Stimulated activated CD8-positive, alpha-beta memory T cell treated with anti-CD3 and anti-CD28 coated beads, Interleukin-15, amount 100 ng/mL, for 24 hours (primary cell): ENCODE measurements around the gene TRAK1.
A peak's percentile ranks its signal among the peaks of the same experiment; 100 is the strongest.

Experiments used
- DNase-seq: peaks from one replicate; pipeline ENCODE4 v3.0.0-alpha.2; 2020; ENCODE audit warnings: low read depth

TRAK1 gene

DNA sequence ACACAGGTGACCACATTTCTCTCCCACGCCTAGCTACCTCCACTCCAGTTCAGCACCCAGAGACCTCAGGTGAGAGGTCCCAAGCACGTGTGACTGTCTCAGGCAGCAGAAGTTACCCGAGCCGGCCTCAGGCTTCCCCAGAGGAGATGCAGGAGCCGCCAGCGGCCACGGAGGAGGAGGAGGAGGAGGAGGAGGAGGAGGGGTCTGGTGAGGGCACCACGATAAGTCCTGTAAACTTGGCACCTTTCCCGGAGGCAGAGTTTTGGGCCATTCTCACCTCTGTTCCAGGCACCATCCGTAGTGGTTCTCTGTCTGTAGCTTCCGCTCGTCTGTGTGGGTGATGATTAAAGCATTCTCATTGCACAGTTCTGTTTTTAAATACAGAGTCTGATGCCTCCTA, 118.8 kb downstream of the TRAK1 start:
- no peak for DNase-seq

- no peak for DNase-seq
Observed at GRCh38 chr3:42210726-42211125, 119.6 kb downstream of the TRAK1 start.

GRCh38 chr3:42213417-42213816, 122.3 kb downstream of the TRAK1 start:
- DNase-seq, result no peak

DNA sequence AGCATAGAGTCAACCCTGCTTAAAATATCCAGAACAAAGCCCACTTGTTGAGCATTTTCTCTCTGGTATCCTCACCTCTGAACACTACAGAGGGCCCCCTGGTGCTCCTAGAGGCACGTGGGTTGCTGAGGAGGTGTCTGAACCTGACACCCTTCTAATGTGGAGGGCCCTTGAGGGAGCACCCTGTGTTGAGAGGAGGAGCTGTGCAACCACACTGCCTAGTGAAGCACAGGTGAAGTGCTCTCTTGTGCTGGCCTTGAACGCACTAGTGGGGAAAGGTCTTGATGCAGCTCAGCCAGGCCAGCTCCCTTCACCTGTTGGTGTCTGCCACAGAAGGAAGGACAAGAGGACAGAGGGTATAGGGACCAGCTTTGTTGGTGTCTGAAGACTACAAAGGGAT, 122.9 kb downstream of the TRAK1 start:
- DNase-seq, result peak; percentile 3

GRCh38 chr3:42214565-42215283, 123.6 kb downstream of the TRAK1 start:
- DNase-seq, result no peak

GRCh38 chr3:42216302-42216701, 125.1 kb downstream of the TRAK1 start:
- DNase-seq, result no peak

GRCh38 chr3:42216931-42217333, 125.8 kb downstream of the TRAK1 start:
- DNase-seq, result no peak

DNA sequence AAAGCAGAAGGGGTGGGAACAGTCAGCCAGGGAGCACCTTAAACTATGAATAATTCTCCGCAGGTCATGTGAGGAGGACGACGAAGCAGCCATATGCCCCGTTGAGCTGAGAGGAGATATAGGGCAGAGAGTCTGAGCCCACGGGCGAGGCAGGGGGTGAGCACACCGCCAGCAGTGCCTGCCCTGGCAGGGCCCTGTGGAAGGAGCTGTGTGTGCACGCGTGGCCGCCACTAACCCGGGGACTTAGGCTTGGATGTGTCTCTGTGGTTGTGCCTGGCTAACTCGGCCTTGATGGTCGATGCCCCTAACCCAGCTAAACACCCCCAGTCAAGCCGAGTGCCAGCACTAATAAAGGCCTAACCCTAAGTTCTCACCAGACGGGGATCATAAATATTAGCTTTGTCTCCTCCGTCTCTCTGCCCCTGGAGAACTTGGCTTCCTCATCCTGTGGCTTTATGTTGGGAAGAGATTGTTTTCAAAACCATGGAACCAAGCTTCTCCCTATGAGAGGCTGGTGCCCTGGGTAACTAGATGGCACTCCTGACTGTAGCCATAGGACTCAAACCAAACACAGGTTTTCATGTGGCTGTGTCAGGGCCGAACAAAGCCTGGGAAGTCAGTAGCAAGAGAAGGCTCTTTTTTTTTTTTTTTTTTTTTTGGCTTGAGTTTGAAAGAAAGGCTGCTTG, 129.4 kb downstream of the TRAK1 start:
- no peak for DNase-seq

- DNase-seq, result no peak
Observed at GRCh38 chr3:42222942-42223693, 132.0 kb downstream of the TRAK1 start.

- no peak for DNase-seq
Observed at GRCh38 chr3:42224178-42224577, 133.0 kb downstream of the TRAK1 start.

- no peak for DNase-seq
Observed at GRCh38 chr3:42224658-42225421, 133.7 kb downstream of the TRAK1 start.

GRCh38 chr3:42225486-42226363, 134.6 kb downstream of the TRAK1 start:
- DNase-seq, result no peak

GRCh38 chr3:42226470-42227425, 135.6 kb downstream of the TRAK1 start:
- no peak for DNase-seq

DNA sequence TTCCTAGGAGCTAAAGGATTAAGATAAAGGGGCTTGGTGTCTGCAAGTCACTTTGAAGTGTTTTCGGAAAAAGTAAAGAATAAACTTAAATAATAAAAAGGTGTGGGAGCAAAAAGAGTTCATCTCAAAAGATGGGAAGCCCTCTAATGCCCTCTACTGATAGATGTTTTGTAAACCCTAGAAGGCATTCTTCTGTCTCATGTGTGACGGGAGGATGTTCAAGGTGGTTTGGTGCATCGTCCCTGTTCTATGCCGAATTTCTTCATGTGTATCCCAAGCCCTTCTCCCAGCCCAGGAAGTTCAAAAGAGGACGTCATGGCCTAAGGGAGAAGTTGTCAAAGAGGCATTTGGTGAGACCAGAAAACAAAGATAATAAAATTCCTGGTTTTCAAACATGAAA, 137.6 kb downstream of the TRAK1 start:
- DNase-seq, result no peak

DNA sequence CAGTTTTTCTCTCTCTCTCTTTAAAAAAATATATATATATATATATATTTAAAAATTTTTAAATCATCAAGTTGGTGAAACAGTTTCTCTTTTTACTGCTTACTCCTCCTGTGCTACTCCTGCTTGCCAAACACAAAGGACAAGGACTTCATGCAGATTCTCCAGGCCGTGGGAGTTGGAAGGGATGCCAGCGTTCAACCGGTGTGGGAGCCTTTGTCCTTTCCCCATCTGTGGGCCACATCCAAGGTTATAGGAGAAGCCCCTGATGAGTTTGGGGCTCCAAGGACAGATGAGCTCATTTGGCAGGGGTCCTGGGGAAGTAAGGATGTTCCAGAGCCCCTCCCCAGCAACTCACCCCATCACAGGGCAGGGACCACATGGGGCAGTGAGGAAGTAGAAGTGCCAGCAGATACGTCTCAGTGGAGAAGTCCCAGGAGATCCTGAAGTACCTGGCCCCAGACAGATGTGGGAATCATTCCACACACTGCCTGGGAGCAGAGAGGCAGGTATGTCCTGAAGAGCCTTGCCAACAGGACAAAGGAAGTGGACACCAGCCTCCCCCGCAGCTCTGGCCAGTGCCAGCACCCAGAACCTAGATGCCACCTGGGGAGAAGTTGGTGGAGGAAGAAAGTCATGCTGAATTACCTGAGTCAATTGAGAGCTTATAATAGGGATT, 138.2 kb downstream of the TRAK1 start:
- no peak for DNase-seq

DNA sequence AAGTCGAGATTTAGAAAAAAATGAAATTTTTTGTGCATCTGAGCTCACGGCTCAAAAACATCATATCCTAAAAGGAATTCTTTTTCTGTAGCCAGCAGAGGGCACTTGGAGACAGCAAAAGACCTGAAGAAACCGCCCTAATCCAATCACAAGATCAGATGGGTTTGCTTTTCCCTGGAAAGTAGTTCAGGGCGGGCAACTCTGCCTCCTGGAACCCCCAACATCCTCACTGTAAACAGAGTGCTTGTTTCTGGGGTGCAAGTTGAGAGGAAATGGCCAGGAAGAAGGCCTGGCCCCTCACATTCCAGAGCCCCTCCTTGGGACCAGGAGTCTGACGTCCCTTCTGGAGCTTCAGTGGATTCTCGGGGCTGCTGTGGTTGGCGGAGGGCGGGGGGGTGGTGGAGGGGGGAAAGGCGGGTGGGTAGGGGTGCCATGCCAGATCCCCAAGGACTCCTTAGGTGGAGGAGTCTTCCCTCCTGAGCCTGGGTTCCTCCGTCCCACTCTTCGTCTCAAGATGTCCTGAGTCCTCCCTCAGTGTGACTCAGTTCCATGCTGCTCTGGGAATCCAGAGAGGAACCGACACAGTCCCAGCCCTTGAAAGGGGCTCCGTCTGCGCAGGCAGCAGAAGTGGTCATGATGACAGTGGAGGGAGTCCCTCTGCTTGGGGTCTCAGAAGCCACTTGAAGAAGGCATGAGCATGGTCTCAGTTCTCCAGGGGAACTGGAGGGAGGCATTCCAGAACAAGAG, 139.0 kb downstream of the TRAK1 start:
- DNase-seq, result no peak

- no peak for DNase-seq
Observed at GRCh38 chr3:42230860-42231259, 139.7 kb downstream of the TRAK1 start.

DNA sequence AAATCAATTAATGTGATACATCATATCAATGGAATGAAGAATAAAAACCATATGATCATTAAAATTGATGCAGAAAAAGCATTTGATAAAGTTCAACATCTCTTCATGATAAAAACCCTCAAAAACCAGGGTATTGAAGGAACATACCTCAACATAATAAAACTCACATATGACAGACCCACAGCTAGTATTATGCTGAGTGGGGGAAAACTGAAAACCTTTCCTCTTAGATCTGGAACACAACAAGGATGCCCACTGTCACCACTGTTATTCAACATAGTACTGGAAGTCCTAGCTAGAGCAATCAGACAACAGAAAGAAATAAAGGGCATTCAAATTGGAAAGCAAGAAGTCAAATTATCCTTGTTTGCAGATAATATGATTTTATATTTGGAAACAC, 144.4 kb downstream of the TRAK1 start:
- no peak for DNase-seq

DNA sequence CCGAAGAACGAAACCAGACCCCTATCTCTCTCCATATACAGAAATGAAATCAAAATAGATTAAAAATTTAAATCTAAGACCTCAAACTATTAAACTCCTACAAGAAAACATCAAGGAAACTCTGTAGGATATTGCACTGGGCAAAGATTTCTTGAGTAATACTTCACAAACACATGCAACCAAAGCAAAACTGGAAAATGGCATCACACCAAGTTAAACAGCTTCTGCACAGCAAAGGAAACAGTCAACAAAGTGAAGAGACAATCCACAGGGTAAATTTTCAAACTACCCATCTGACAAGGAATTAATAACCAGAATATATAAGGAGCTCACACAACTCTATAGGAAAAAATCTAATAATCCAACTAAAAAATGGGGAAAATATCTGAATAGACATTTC, 145.5 kb downstream of the TRAK1 start:
- DNase-seq, result no peak
